Loucy (cell line): ENCODE measurements around the gene RAC2.
A peak's percentile ranks its signal among the peaks of the same experiment; 100 is the strongest.

Source experiments
- H2AFZ ChIP-seq: fragments of 200-600 bp; sonication (generic); 2 replicates; pipeline ENCODE4 v1.6.0; 2016; ENCODE audit warnings: antibody characterized with exemption, mild to moderate bottlenecking, low read length, moderate library complexity
- H3F3A ChIP-seq: fragments of 200-600 bp; 2 replicates; pipeline ENCODE4 v1.6.0; 2016; ENCODE audit warnings: antibody characterized with exemption, low read depth, mild to moderate bottlenecking
- H3K27me3 ChIP-seq: fragments of 200-600 bp; sonication (generic); 2 replicates; pipeline ENCODE4 v1.6.1; 2014; ENCODE audit warnings: low read length, mild to moderate bottlenecking; ENCODE audit not compliant: insufficient read depth, poor library complexity, severe bottlenecking
- H3K36me3 ChIP-seq: fragments of 200-600 bp; sonication (generic); 2 replicates; pipeline ENCODE4 v1.6.1; 2016; ENCODE audit warnings: low read length; ENCODE audit not compliant: insufficient read depth
- H3K4me1 ChIP-seq: fragments of 200-600 bp; sonication (generic); 2 replicates; pipeline ENCODE4 v1.5.1; 2014; ENCODE audit warnings: low read length, mild to moderate bottlenecking; ENCODE audit not compliant: insufficient read depth, poor library complexity, severe bottlenecking
- H3K4me2 ChIP-seq: fragments of 200-600 bp; sonication (generic); 2 replicates; pipeline ENCODE4 v1.6.0; 2014; ENCODE audit warnings: antibody characterized with exemption, low read length, low read depth, mild to moderate bottlenecking; ENCODE audit not compliant: poor library complexity, severe bottlenecking
- H3K4me3 ChIP-seq: fragments of 200-600 bp; sonication (generic); 2 replicates; pipeline ENCODE4 v1.5.1; 2014; ENCODE audit warnings: low read length, mild to moderate bottlenecking, mixed read lengths; ENCODE audit not compliant: poor library complexity, severe bottlenecking
- H3K79me2 ChIP-seq: fragments of 200-600 bp; sonication (generic); 2 replicates; pipeline ENCODE4 v1.6.1; 2014; ENCODE audit warnings: low read length; ENCODE audit not compliant: insufficient read depth
- H3K9ac ChIP-seq: fragments of 200-600 bp; sonication (generic); 2 replicates; pipeline ENCODE4 v1.6.0; 2014; ENCODE audit warnings: mild to moderate bottlenecking, low read depth, low read length, moderate library complexity; ENCODE audit not compliant: poor library complexity, severe bottlenecking
- H3K9me2 ChIP-seq: fragments of 200-600 bp; sonication (generic); replicated peaks from 2 replicates; pipeline ENCODE4 v1.6.1; 2016; ENCODE audit warnings: low read depth, low read length, mixed read lengths
- H3K9me3 ChIP-seq: fragments of 200-600 bp; sonication (generic); 2 replicates; pipeline ENCODE4 v1.6.1; 2014; ENCODE audit warnings: mild to moderate bottlenecking, antibody characterized with exemption, low read length, low read depth; ENCODE audit not compliant: insufficient read depth
- H4K20me1 ChIP-seq: fragments of 200-600 bp; sonication (generic); 2 replicates; pipeline ENCODE4 v1.6.0; 2014; ENCODE audit warnings: antibody characterized with exemption, low read length, mild to moderate bottlenecking; ENCODE audit not compliant: insufficient read depth, poor library complexity, severe bottlenecking
- CTCF ChIP-seq: fragments of 200-600 bp; sonication (generic); conservative IDR thresholded peaks from 2 replicates; pipeline ENCODE4 v1.5.1; 2014; ENCODE audit warnings: mild to moderate bottlenecking, antibody characterized with exemption, low read length
- EZH2phosphoT487 ChIP-seq: fragments of 200-600 bp; IDR thresholded peaks from 2 replicates; pipeline ENCODE4 v1.6.1; 2018; ENCODE audit warnings: antibody characterized with exemption, mild to moderate bottlenecking, moderate library complexity, borderline replicate concordance

RAC2 gene

GRCh38 chr22:37267661-37268413 lies 23.8 kb upstream of the RAC2 start:
- no peaks in the 10 kb centered on the region for H3K9me2 ChIP-seq
- H3K4me1 ChIP-seq = peaks cover 41% of the 10 kb centered on the region
- H4K20me1 ChIP-seq = no peaks in the 10 kb centered on the region
- no peaks in the 10 kb centered on the region for H3K79me2 ChIP-seq
- H3K9ac ChIP-seq = peak overlapping the region; percentile 43
- H2AFZ ChIP-seq = no peak overlapping the region
- no peaks in the 10 kb centered on the region for H3F3A ChIP-seq
- TF ChIP-seq EZH2phosphoT487 (no peak), CTCF (no peak)
- no peaks in the 10 kb centered on the region for H3K27me3 ChIP-seq
- H3K4me3 ChIP-seq = peak overlapping the region; percentile 65
- H3K4me2 ChIP-seq = peak overlapping the region; percentile 53
- no peaks in the 10 kb centered on the region for H3K36me3 ChIP-seq
- H3K9me3 ChIP-seq = peaks cover 9% of the 10 kb centered on the region; the same call in 1 of the 2 replicates

- Histone ChIP-seq H3K4me2 (peak overlapping the region; percentile 53), H2AFZ (peak overlapping the region; percentile 57), H3K36me3 (no peaks in the 10 kb centered on the region), H3K4me1 (peaks cover 41% of the 10 kb centered on the region), H3F3A (no peaks in the 10 kb centered on the region), H3K27me3 (no peaks in the 10 kb centered on the region), H3K9me3 (peaks cover 9% of the 10 kb centered on the region; the same call in 1 of the 2 replicates), H4K20me1 (no peaks in the 10 kb centered on the region), H3K4me3 (peak overlapping the region; percentile 65), H3K9ac (peak overlapping the region; percentile 43), H3K9me2 (no peaks in the 10 kb centered on the region), H3K79me2 (no peaks in the 10 kb centered on the region)
- no peak for TF ChIP-seq EZH2phosphoT487
- peak; percentile 86 for TF ChIP-seq CTCF
Measured at GRCh38 chr22:37267135-37267587, 23.1 kb upstream of the RAC2 start.

GRCh38 chr22:37266581-37267134 lies 22.6 kb upstream of the RAC2 start:
- Histone ChIP-seq H3K4me2 (peak overlapping the region; percentile 53), H3K27me3 (no peaks in the 10 kb centered on the region), H3K9me2 (no peaks in the 10 kb centered on the region), H3K79me2 (no peaks in the 10 kb centered on the region), H3K9ac (peak overlapping the region; percentile 43), H3K9me3 (peaks cover 9% of the 10 kb centered on the region; the same call in 1 of the 2 replicates), H4K20me1 (no peaks in the 10 kb centered on the region), H3K36me3 (no peaks in the 10 kb centered on the region), H2AFZ (peak overlapping the region; percentile 57), H3K4me1 (peaks cover 41% of the 10 kb centered on the region), H3K4me3 (peak overlapping the region; percentile 65), H3F3A (no peaks in the 10 kb centered on the region)
- no peak for TF ChIP-seq EZH2phosphoT487
- no peak for TF ChIP-seq CTCF
